Stimulated activated CD8-positive, alpha-beta memory T cell treated with anti-CD3 and anti-CD28 coated beads, Interleukin-7, amount 100 ng/mL, for 1 hour (primary cell): ENCODE data around the gene NOTCH1.

Source experiments
- DNase-seq, 2 donors: peaks; one replicate each; pipeline ENCODE4 v3.0.0-alpha.2; 2020; ENCODE audit warnings: low read depth in 2 of 2

The NOTCH1 gene

DNA sequence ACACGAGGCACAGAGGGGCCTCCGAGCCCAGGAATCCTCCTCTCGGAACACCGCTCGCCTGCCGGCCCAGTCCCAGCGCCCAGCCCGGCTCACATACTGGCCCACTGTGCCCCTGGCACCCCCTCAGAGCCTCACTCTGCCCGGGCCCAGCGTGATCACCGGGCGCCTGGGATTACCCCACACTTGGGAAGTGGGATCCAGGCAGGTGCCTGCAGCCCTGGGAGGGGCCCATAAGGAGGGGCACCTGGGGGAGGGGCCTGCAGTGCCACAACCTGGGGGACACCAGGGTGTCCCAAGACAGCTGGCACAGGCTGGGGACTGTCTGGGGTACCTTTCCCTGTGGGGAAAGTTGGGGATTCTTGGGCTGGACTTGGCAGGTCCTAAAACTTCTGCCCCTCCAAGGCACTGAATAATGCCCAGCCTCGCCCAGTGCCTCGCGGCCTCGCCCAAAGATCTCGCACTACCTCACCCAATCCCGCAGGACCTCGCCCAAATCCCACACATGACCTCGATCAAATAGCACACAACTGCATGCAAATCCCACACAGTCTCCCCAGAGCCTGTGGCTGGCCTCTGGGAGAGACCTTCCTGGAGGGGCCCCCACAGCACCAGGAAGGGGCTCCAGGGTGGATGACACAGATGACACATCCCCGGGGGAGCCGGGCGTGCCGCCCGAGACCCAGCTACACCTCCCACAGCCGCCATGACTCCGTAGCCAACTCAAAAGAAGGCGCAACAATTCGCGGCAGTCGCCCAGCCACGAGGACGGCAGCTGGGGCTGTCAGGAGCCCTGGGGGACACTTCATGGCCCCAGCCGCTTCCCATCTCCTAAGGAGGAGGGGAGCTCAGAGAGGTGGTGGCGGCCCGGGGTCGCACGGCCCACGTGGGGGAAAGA, 13.7 kb downstream of the NOTCH1 start:
- DNase-seq = no peak

DNA sequence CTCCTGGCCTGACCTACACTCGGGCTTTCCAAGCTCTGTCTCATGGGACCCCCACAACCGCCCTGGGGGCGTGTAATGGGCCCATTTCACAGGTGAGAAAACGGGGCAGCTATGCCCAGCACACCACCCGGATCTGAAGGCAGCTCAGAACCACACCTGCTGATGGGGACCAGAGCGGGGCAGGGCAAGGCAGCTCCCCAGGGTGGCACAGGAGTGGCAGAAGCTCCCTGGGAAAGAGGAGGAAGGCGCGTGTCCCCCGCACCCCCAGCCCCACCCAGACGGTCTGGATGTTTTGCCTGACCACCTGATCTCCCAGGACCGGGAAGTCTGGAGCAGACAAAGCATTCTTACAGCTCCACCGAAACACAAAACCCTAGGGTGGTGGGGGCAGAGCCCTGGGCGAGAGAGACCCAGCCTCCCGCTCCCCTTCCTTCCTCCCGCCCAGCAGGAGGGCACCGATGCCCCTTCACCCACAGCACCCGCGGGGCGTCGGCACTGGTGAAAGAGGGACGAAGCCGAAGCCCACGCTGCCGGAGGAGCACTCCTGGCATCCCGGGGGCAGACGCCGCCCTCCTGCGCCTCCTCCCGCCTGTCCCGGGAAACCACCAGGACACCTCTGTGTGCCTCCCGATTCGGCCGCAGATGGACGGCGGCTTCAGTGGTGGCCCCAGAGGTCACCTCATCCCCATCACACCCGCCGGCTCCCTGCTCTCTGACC, 14.5 kb downstream of the NOTCH1 start:
- DNase-seq = no peak

DNA sequence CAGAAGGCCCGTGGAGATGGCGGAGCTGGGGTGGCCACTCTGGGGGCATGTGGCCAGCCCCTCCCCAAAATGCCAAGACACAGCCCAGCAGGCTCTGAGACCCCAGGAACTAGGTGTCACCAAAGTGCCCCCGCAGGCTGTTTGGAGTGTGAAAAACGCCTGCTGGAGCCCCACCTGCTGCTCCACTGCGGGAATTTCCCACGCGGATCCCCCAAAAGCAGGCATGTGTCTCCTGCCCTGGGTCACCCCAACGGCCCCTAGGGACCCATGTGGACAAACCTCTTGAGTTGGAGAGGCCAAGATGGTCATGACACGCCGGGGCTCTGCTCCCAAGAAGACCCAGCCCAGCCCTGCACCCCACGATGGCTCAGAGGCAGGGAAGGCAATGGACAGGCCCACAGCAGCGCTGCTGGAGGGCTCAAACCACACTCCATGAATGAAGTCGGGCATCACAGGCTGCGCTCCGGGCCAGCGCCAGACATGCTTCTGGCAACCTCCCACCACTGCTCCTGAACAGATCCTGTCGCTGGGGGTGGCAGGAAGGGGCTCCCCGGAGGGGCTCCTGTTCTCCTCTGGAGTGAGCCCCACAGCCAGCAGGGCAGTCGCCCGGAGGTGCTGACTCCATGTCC, 15.3 kb downstream of the NOTCH1 start:
- no peak for DNase-seq

DNA sequence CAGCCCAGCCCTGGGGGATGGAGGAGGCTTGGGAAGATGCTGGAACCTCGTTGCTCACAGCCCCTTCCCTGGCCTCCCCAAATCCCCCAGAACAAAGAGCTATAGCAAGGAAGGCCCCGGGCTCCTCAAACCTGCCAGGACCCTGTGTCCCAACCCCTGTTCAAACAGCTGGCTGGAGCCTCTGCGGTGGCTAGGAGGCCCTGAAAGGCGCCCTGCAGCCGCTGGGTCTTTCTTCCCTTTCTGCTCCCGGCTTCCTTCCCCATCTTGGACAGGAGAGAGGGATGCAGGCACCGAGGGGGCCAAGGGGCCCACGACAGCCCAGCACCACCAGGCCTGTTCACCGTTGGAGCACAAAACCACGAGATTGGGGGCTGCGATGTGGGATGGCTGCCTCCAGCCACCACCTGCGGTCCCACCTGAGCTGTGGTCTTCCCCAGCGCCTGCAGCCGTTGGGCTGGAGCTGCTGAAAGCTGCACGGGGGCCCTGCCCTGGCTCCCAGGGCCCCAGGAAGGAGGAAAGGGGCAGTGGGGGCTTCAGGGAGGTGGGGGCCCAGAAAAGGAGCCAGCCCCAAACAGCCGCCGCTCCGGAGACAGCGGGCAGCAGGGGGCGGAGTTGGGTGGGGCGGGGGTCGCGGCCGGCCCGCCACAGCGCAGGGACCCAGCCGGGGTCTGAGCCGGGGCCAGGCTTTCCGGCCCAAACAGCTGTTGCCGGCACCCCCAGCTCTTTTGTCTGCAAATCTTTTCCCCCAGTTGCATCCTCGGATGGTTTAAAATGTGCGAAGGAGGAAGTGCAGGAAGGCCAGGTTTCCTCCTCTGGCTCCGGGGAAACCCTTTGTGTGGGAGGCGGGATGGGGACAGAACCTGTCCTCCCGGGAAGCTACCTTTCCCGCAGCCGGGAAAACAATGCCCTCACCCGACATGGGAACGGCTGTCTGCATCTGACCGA, 16.1 kb downstream of the NOTCH1 start:
- no peak for DNase-seq

DNA sequence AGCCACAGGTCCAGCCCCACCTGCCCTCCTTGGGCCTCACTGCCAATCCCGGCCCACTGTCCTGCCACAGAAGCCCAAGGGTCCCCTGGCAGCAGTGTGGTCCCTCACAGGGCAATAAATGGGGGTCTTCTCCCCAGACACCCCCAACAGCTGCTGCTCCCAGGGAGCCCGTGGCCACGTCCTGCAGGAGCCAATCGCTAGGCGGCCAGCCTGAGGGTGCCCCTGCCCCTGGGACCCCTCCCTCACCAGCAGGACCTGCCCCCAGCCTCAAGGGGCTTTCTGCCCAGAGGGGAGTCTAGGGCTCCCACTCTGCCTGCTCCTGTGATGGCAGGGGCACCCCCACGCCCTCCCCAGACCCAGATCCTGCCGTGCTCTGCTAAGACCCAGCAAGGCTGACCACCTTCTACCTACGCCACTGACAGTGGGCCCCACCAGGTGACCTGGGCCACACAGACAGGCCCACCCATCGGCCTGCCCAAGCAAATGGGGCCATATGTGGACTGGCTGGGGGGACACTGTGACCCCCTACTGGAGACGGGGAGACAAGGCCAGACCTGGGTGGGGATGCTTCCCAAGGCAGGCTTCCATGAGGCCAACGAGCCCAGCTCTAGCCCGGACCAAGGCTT, 17.0 kb downstream of the NOTCH1 start:
- DNase-seq = no peak

DNA sequence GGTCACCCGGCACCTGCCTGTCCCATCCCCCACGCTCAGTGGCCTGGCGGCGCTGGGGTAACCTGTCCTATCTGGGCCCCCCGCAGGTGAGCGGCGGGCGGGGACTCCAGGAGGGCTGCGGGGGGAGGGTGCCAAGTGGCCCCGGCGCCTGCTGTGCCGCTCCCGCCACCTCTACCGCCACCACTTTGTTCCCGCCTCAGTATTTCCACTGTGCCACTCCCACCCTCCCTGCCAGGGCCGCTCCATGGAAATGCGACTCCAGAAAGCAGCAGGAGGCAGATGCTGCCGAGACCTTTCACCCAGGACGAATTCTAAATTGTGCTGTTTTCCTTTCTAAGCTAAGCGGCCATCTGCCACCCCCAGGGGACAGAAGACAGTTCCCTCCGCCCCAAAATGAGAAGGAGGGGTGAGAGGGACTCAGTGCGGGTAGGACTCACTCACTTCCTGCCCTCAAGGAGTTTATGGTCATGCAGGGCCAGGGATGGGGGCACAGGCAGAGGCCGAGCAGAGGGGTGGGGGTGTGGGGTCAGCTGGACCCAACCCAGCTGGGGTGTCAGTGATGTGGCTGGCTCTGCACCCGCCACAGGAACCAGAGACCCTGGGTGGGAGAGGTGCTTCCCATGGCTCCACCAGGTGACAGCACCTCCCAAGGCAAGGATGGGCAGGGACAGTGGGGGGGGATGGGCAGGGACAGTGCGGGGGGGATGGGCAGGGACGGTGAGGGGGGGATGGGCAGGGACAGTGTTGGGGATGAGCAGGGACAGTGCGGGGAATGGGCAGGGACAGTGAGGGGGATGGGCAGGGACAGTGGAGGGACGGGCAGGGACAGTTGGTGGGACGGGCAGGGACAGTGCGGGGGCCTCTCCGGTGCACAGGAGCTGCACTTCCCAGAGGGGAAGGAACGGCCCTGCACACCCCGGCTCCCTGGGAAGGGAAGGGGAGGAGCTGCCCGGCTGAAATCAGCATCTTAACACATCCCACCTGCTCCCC, 17.8 kb downstream of the NOTCH1 start:
- DNase-seq = no peak

DNA sequence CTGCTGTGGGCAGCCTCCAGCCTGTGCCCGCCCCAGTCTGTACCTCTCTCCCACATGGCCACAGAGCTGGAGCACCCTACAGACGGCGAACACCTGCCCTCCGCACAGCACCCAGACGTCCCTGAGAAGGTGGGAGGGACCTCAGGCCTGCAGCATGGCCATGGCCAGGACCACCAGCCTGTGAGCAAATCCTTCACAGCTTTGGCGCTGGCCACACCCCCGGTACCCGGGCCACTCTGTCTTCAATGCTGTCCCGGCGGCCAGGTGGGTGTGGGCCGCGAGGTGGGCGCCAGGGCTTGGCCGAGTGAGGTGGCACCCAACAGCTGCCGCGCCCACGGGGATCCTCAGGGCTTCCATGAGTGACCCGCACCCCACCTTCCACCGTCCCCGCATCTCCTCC, 18.7 kb downstream of the NOTCH1 start:
- no peak for DNase-seq

DNA sequence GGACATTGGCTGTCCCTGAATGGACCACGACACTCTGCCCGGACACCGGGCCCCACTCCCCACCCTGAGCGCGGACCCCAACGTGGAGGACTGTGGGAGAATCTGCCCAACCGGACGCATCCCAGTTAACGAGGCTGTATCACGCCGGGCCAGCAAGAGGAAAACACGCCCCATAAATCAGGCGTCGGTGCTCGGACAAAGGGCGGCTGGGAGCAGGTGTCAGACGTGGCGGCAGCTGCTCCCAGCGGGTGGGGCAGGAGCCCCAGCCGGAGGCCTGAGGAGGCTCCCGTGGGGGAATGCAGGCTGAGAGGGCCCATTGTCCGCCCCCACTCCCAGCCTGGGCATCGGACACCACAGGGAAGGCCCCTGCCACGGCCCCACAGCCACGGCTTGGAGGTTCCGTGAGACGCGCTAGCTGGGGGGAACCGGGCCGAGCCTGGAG, 19.2 kb downstream of the NOTCH1 start:
- DNase-seq = no peak

DNA sequence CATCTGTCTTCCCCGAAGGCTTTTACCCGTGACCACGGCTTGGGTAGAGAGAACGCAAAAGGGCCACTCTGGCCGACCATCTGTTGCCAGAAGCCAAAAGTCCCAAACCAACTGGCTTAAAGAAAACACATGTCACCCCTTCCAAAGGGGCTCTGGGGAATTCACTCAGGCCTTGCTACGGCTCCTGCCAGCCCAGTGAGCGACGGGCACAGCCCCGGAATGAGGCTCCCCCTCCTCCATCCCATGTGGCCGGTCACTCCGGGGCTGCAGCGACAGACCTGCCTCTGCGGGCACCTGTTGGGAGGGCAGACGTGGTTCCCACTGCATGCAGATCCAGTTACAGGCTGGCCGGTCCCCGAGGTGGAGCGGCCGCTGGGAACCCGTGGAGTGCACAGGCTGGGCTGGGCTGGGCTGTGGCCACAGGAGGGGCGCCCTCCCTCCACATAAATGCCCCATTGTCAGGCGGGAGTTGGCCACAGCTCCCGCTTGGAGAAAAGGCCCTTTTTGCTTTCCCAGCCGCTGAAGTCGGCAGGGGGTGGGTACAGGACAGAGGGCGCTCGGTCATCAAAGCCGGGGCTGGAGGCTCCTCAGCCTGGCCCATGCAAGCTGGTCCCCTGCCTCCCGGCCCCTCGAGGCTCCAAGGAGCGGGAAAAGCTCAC, 19.9 kb downstream of the NOTCH1 start:
- no peak for DNase-seq

DNA sequence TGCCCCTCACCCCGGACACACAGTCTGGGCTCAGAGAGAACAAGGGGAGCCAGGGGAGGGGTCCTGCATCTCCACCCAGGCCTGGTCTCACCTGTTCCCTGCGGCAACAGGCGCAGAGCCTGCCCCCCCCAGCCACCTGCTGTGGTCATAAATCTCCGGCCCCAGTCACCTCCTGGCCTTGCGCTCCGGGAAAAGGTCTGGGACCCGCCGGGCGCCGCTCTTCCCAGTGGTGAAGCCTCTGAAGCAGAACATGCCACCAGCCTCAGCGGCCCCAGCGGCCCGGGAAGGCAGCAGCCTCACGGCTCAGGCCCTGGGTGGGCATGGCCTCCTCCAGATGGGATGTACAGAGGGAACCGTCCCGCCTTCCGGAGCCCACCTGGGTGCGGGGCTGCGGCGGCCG, 20.6 kb downstream of the NOTCH1 start:
- DNase-seq = no peak

DNA sequence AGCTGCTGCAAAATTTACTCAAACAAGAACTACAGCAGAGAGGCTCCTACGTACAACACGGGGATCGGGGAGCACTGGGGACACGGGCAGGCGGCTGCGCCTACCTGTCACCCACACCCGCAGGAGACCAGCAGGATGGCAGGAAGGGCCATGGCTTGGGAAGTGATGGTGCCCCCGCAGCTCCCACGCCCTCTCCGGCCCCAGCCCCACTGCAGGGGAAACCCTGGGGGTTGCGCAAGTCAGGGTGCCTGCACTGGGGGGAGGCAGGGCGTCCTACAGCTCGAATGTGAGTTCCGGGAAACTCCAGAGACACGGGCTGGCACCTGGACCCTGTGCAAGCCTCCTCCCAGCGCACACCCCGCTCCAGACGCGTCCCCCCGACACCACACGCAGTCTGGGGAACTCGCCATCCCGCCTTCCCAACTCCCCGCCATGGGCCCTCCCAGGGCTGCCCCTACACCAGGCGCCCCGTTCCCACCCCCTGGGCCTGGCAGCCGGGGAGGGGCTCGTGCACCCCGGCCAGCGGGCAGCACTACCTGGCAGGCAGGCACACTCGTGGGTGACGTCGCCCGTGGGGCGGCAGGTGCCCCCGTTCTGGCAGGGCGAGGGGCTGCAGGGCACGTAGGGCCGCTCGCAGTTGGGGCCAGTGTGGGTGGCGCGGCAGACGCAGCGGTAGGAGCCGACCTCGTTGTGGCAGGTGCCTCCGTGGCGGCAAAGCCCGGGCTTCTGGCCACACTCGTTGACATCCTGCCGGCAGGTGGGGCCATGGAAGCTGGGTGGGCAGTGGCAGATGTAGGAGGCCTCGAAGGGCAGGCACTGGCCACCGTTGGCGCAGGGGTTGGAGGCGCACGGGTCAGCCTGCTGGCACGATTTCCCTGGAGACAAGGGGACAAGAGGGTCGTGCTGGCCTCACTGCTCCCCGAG, 23.3 kb downstream of the NOTCH1 start:
- no peak for DNase-seq

DNA sequence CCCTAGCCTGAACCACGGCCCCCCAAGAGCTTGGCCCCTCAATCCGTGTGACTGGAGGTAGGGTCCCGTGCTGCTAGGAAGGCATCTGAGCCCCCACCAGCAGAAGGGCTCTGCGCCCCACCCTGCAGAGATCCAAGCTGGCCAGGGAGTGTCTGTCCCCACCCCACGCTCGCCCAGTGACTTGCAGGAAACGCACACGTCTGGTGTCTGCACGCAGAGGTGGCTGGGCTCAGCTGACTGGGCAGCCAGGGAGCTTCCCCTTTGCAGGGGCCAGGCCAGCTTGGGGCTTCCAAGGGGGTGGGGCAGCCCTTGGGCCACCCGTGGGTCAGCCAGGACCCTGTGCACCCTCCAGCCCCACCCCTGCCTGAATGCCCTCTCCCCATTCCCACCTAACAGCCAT, 24.3 kb downstream of the NOTCH1 start:
- DNase-seq = no peak

DNA sequence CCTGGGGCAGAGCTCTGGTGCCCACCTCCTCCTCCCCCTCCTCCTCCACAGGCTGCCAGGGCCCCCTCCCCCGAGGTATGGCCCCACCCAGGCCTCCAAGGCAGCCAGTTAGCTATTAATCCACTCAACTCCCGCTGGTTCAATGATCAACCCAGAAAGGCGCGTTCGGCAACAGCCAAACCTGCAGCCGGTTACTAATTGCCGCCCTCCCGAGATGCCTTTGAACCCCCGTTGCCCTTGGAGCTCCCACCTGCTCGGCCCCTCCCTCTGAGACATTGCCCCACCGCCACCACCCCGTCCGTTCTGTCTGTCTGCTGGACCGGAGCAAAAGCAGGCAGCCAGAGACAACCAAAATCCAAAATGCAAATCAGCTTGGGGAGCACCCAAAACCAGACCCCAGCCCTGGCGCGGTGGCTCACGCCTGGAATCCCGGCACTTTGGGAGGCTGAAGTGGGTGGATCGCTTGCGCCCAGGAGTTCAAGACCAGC, 25.8 kb downstream of the NOTCH1 start:
- DNase-seq = no peak

DNA sequence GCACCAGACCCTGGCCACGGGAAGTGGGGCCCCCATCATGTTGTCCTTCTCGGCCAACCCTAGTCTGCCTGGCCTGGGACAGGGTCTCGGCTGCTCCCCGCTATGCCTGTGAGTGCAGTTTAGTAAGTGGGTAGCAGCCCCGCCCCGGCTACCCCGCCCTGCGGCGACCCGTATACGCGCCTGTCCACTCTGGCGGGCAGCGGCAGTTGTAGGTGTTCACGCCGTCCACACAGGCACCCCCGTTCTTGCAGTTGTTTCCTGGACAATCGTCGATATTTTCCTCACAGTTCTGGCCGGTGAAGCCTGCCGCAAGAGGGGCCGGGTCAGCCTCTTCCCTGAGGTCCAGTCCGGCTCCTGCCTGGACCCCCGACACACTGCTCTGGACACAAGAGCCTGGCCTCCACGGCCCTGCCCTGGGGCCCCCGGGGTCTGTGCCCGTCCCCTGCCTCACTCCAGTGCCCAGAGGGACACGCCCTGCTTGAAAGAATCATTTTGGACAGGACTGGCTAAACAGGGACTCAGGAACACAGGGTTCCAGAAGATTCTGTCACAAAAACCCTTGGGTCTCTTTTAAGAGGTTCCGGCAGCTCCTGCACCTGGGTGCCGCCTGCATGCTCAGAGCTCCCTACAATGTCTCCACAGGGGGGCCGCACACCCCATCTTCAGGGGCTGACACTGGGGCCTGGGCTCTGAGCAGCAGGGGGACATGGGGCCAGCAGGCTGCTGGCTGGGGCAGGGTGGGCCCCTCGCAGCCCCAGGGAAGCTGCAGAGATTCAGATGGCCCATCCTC, 26.4 kb downstream of the NOTCH1 start:
- no peak for DNase-seq

DNA sequence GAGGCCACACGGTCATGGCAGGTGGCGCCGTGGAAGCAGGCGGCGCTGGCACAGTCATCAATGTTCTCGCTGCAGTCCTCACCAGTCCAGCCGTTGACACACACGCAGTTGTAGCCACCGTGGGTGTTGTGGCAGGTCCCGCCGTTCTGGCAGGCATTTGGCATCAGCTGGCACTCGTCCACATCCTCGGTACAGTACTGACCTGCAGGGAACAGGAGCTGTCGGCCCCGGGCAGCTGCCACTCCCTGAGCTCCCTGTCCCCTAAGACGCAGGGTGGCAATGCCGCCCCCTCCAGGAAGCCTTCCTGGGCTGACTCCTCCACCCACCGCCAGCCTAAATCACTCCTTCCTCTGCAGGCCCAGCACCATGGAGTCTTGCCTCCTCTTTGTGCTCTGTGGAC, 27.2 kb downstream of the NOTCH1 start:
- no peak for DNase-seq

DNA sequence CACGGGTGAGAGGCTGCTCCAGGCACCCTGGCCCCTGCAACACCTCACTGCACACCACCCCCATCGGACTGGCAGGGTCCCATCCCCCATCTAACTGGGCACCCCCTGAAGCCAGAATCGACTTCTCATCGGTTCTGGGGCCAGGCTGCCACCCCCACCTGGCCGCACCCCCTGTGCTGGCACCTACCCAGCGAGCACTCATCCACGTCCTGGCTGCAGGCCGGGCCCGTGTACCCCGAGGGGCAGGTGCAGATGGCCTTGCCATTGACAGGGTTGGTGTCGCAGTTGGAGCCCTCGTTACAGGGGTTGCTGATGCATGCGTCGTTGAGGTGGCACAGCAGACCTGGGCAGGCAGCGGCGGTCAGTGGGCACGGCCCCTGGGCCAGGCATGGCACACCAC, 27.9 kb downstream of the NOTCH1 start:
- no peak for DNase-seq
